Bronchial epithelial cell (primary cell): ENCODE measurements around the gene ALDOC. TPM values are rescaled to one million over a fixed set of nuclear protein-coding genes. Genes with fewer than 3 reads are reported as not detected.
"Not testable (repeated sequence)": the region's sequence is repeated elsewhere in the genome, so short reads cannot be mapped to it uniquely, and the experiment has no call there.

Experiments used
- DNase-seq: peaks from one replicate; pipeline ENCODE4 v3.0.0-alpha.2; 2010; ENCODE audit warnings: low read depth
- FAIRE-seq: peaks from 2 replicates; lab custom pipeline; 2011; peaks lifted over from hg19 to GRCh38; lab: Jason Lieb, UNC
- H3K27me3 ChIP-seq: 2 replicates; pipeline ENCODE4 v1.5.1; 2011; ENCODE audit warnings: low read length; ENCODE audit not compliant: control insufficient read depth, insufficient read depth
- H3K36me3 ChIP-seq: 2 replicates; pipeline ENCODE4 v1.5.1; 2011; ENCODE audit warnings: low read length; ENCODE audit not compliant: control insufficient read depth, insufficient read depth
- H3K4me3 ChIP-seq: 2 replicates; pipeline ENCODE4 v1.5.1; 2011; ENCODE audit warnings: mild to moderate bottlenecking, low read depth, low read length, control low read depth
- CTCF ChIP-seq: IDR thresholded peaks from 2 replicates; pipeline ENCODE4 v1.5.1; 2011; ENCODE audit warnings: mild to moderate bottlenecking, moderate library complexity, low read length, control low read depth, inconsistent platforms; ENCODE audit not compliant: insufficient read depth, severe bottlenecking
- total RNA-seq: library from RNA; depleted of rRNA; stranded (reverse); fragments of >200 nt; gene quantifications from 2 replicates; pipeline ENCODE4 v1.2.1, GENCODE V29; 2014

Gene ALDOC
- total RNA-seq, 1 donor from 2014 or later: 53.4 TPM

GRCh38 chr17:28579526-28579925, 2.8 kb upstream of the ALDOC start:
- Histone ChIP-seq H3K4me3 (no peak overlapping the region), H3K27me3 (no peaks in the 10 kb centered on the region), H3K36me3 (peaks cover 14% of the 10 kb centered on the region)
- DNase-seq: no peak
- TF ChIP-seq CTCF: no peak
- no peak for FAIRE-seq

- no peak for TF ChIP-seq CTCF
- DNase-seq: no peak
- H3K36me3 ChIP-seq: peaks cover 14% of the 10 kb centered on the region
- no peak overlapping the region for H3K4me3 ChIP-seq
- no peak for FAIRE-seq
- H3K27me3 ChIP-seq: no peaks in the 10 kb centered on the region
Measured at GRCh38 chr17:28578246-28579195, 1.8 kb upstream of the ALDOC start.

- peaks cover 10% of the 10 kb centered on the region for H3K36me3 ChIP-seq
- no peak for TF ChIP-seq CTCF
- no peak for FAIRE-seq
- H3K27me3 ChIP-seq: no peaks in the 10 kb centered on the region
- DNase-seq: no peak
- no peak overlapping the region for H3K4me3 ChIP-seq
Measured at GRCh38 chr17:28577466-28577824, 750 bp upstream of the ALDOC start.

- H3K36me3 ChIP-seq, H3K4me3 ChIP-seq, H3K27me3 ChIP-seq, DNase-seq: not testable (repeated sequence)
- FAIRE-seq: peak; percentile 72
Measured at GRCh38 chr17:28576016-28576415, 679 bp downstream of the ALDOC start.

- no peak for DNase-seq
- TF ChIP-seq CTCF: no peak
- Histone ChIP-seq H3K27me3 (no peaks in the 10 kb centered on the region), H3K4me3 (no peak overlapping the region), H3K36me3 (peaks cover 10% of the 10 kb centered on the region)
- FAIRE-seq: no peak
Measured at GRCh38 chr17:28575126-28575795, 1.4 kb downstream of the ALDOC start.

- peak; percentile 21 for TF ChIP-seq CTCF
- FAIRE-seq (no peak), DNase-seq (no peak)
- Histone ChIP-seq H3K4me3 (no peak overlapping the region), H3K36me3 (peaks cover 6% of the 10 kb centered on the region), H3K27me3 (no peaks in the 10 kb centered on the region)
Measured at GRCh38 chr17:28574526-28574925, 2.2 kb downstream of the ALDOC start.
